Measurements from ENCODE around the gene NFKBIB.

Gene NFKBIB

DNA sequence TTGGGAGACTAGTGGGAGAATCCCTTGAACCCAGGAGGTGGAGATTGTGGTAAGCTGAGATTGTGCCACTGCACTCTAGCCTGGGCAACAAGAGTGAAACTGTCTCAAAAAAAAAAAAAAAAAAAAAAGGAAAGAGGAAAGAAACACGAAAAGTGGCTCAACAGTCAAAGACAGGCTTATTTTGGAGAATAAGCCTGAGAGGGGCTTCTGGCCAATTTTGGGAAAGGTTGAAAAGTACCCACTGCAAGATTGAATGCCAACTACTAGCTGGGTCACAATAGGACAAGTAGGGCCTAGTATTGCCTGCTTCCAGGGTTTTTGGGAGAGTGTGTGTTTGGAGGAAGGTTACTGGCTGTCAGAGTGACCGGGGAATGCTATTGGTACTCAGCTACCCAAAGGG lies 58.5 kb downstream of the NFKBIB start:
- no peak for DNase-seq (ENCODE audit: low read depth)
